K562 (cell line): ENCODE measurements around the gene MPND. TPM values are rescaled to one million over a fixed set of nuclear protein-coding genes. Genes with fewer than 3 reads are reported as not detected.

Experiments used
- ETS2 ChIP-seq: IDR thresholded peaks from 2 replicates; pipeline ENCODE4 v1.6.1; 2016; ENCODE audit warnings: borderline replicate concordance, missing genetic modification characterization, mild to moderate bottlenecking, moderate library complexity, missing compliant biosample characterization; ENCODE audit not compliant: poor library complexity, severe bottlenecking
- HDAC1 ChIP-seq, 2 experiments: fragments of 450-650 bp; IDR thresholded peaks; 2 replicates each; pipeline ENCODE4 v1.6.1; 2016 to 2017; ENCODE audit warnings: inconsistent platforms in 1 of 2, mild to moderate bottlenecking in 1 of 2, moderate library complexity in 1 of 2
- HDAC6 ChIP-seq: IDR thresholded peaks from 2 replicates; pipeline ENCODE4 v1.6.1; 2012; ENCODE audit warnings: low read depth, mild to moderate bottlenecking, control low read depth, inconsistent platforms, low read length, moderate library complexity
- ID3 ChIP-seq, 2 experiments: fragments of 250-450 bp in 1 of 2; fragments of 450-650 bp in 1 of 2; sonication (Bioruptor Pico) in 1 of 2; IDR thresholded peaks; 2 replicates each; pipeline versions ENCODE4 v1.6.1 to v1.8.0; 2016 to 2021; ENCODE audit warnings: mild to moderate bottlenecking in 2 of 2, moderate library complexity in 2 of 2, missing compliant biosample characterization in 1 of 2, missing genetic modification characterization in 1 of 2
- MAFK ChIP-seq: IDR thresholded peaks from 2 replicates; pipeline ENCODE4 v1.6.1; 2011; ENCODE audit warnings: low read length, improper control_type of control experiment
- MEF2A ChIP-seq: IDR thresholded peaks from 2 replicates; pipeline ENCODE4 v1.6.1; 2011; ENCODE audit warnings: low read depth, mild to moderate bottlenecking, low read length, moderate library complexity; ENCODE audit not compliant: control insufficient read depth
- MGA ChIP-seq: fragments of 450-650 bp; IDR thresholded peaks from 2 replicates; pipeline ENCODE4 v1.6.1; 2016; ENCODE audit warnings: mild to moderate bottlenecking, moderate library complexity
- PHF20 ChIP-seq: fragments of 450-650 bp; IDR thresholded peaks from 2 replicates; pipeline ENCODE4 v1.6.1; 2018; ENCODE audit not compliant: partially characterized antibody
- RFX7 ChIP-seq: fragments of 250-450 bp; sonication (Bioruptor Pico); IDR thresholded peaks from 2 replicates; pipeline ENCODE4 v1.5.1; 2021; ENCODE audit warnings: mild to moderate bottlenecking
- THAP12 ChIP-seq: fragments of 250-450 bp; sonication (Bioruptor Pico); IDR thresholded peaks from 2 replicates; pipeline ENCODE4 v1.9.0; 2021; ENCODE audit warnings: mild to moderate bottlenecking, inconsistent platforms
- ZNF24 ChIP-seq: fragments of 450-650 bp; IDR thresholded peaks from 2 replicates; pipeline ENCODE4 v1.6.1; 2016
- ZNF431 ChIP-seq: sonication (generic); formaldehyde crosslinking; IDR thresholded peaks from 2 replicates; pipeline ENCODE4 v1.8.0; 2022; ENCODE audit warnings: mild to moderate bottlenecking, missing genetic modification reagents
- polyA plus RNA-seq, 8 experiments: library from polyadenylated mRNA; depleted of rRNA in 4 of 8; stranded (reverse) in 5 of 8; unstranded in 3 of 8; fragments of >200 nt; fragmentation: Nextera tagmentation in 2 of 8; fragmentation: Illumina TruSeq in 1 of 8; extraction: Ambion mirVana in 2 of 8; extraction: Trizol in 1 of 8; gene quantifications; 2 replicates each; pipeline versions ENCODE4 v1.2.1 to v1.2.3, GENCODE V29; 2011 to 2014; ENCODE audit warnings: inconsistent platforms in 1 of 8, missing spikeins in 1 of 8
- total RNA-seq, 7 experiments: library from RNA; depleted of rRNA in 6 of 7; stranded (reverse); fragments of >200 nt in 6 of 7; fragmentation: Illumina TruSeq in 2 of 7; extraction: Trizol in 2 of 7; gene quantifications; 2 replicates each; pipeline versions ENCODE4 v1.2.1 to v1.2.3, GENCODE V29; 2011 to 2021; ENCODE audit warnings: low replicate concordance in 1 of 7
- TF ChIP-seq, protein P1 (sequence below): sonication (generic); formaldehyde crosslinking; IDR thresholded peaks from 2 replicates; pipeline ENCODE4 v1.8.0; 2022; ENCODE audit warnings: missing genetic modification reagents, mild to moderate bottlenecking, borderline replicate concordance

MPND gene
- total and polyA plus RNA-seq, 9 of the 15 experiments (the other 6 are each of a cell fraction or from before 2014, with no cell fraction given) = 0.25 to 14.0 (median 3.9) TPM

GRCh38 chr19:4342314-4342614 lies 1.1 kb upstream of the MPND start (continued):
- TF ChIP-seq THAP12 (CRISPR knock-in tag) (no peak), ZNF431 (CRISPR knock-in tag) (peak; percentile 44; the same call in 1 of the 2 replicates), RFX7 (CRISPR knock-in tag) (no peak), HDAC6 (0 out of 2 replicates have a peak, but pooled peaks have one; percentile 55), ZNF24 (no peak), MEF2A (no peak), HDAC1 (IDR thresholded peaks at IDR 0.05) (no peak; a peak in 1 of 4 replicates), MAFK (peak; percentile 24; the same call in 1 of the 2 replicates), PHF20 (peak; percentile 76), MGA (peak; percentile 7; the same call in 1 of the 2 replicates), ID3 (CRISPR knock-in tag; IDR thresholded peaks at IDR 0.05) (no peak), ID3 (tag; IDR thresholded peaks at IDR 0.05) (no peak), ETS2 (no peak)
- TF ChIP-seq, protein P1, sequence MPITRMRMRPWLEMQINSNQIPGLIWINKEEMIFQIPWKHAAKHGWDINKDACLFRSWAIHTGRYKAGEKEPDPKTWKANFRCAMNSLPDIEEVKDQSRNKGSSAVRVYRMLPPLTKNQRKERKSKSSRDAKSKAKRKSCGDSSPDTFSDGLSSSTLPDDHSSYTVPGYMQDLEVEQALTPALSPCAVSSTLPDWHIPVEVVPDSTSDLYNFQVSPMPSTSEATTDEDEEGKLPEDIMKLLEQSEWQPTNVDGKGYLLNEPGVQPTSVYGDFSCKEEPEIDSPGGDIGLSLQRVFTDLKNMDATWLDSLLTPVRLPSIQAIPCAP (CRISPR knock-in tag) = no peak
